CD14-positive monocyte (primary cell): Measurements from ENCODE around the gene MRPL47. TPM values are rescaled to one million over a fixed set of nuclear protein-coding genes. Genes with fewer than 3 reads are reported as not detected.

ENCODE experiments used
- DNase-seq, 3 donors: peaks; one replicate each; pipeline ENCODE4 v3.0.0-alpha.2; 2011 to 2022
- H2AFZ ChIP-seq: 2 replicates; pipeline ENCODE4 v1.6.0; 2012; ENCODE audit warnings: mild to moderate bottlenecking, low read depth, low read length, inconsistent platforms; ENCODE audit not compliant: insufficient read depth, poor library complexity, severe bottlenecking
- H3K27ac ChIP-seq, 2 donors: 1 replicate in 1 of 2; 2 replicates in 1 of 2; pipeline ENCODE4 v1.5.1; 2012 to 2013; ENCODE audit warnings: low read length in 2 of 2, control low read depth in 1 of 2, inconsistent platforms in 1 of 2, low read depth in 1 of 2, mild to moderate bottlenecking in 1 of 2
- H3K27me3 ChIP-seq, 2 donors: one replicate each; pipeline versions ENCODE4 v1.6.0 to v1.6.1; 2011 to 2013; ENCODE audit warnings: low read length in 2 of 2; ENCODE audit not compliant: control insufficient read depth in 2 of 2, insufficient read depth in 2 of 2
- H3K36me3 ChIP-seq, 2 donors: replicated peaks in 1 of 2; 1 replicate in 1 of 2; 2 replicates in 1 of 2; pipeline versions ENCODE4 v1.5.1 to v1.6.1; 2012 to 2013; ENCODE audit warnings: low read length in 2 of 2, control low read depth in 1 of 2, inconsistent platforms in 1 of 2, mild to moderate bottlenecking in 1 of 2; ENCODE audit not compliant: insufficient read depth in 2 of 2, control insufficient read depth in 1 of 2
- H3K4me1 ChIP-seq, 2 donors: 1 replicate in 1 of 2; 2 replicates in 1 of 2; pipeline versions ENCODE4 v1.5.1 to v1.6.1; 2012 to 2013; ENCODE audit warnings: low read length in 2 of 2, control low read depth in 1 of 2, inconsistent platforms in 1 of 2, mild to moderate bottlenecking in 1 of 2, moderate library complexity in 1 of 2; ENCODE audit not compliant: insufficient read depth in 2 of 2, control insufficient read depth in 1 of 2
- H3K4me2 ChIP-seq: replicated peaks from 2 replicates; pipeline ENCODE3; 2012; ENCODE audit warnings: low read length, moderate library complexity, mild to moderate bottlenecking; ENCODE audit not compliant: poor library complexity, severe bottlenecking; ENCODE audit errors: extremely low read depth
- H3K4me3 ChIP-seq, 3 experiments: fragments of 200-600 bp in 1 of 3; sonication (generic) in 1 of 3; replicated peaks in 1 of 3; 1 replicate in 2 of 3; 2 replicates in 1 of 3; pipeline ENCODE4 v1.5.1; 2011 to 2013; ENCODE audit warnings: low read length in 3 of 3, mild to moderate bottlenecking in 3 of 3, control low read depth in 2 of 3, low read depth in 2 of 3, inconsistent platforms in 1 of 3, moderate library complexity in 1 of 3
- H3K79me2 ChIP-seq: 2 replicates; pipeline ENCODE4 v1.6.0; 2012; ENCODE audit warnings: mild to moderate bottlenecking, control low read depth, inconsistent platforms, low read length, moderate library complexity; ENCODE audit not compliant: insufficient read depth
- H3K9ac ChIP-seq: 2 replicates; pipeline ENCODE4 v1.6.0; 2017; ENCODE audit warnings: low read length, mild to moderate bottlenecking; ENCODE audit not compliant: insufficient read depth, poor library complexity, severe bottlenecking
- H3K9me3 ChIP-seq, 2 donors: replicated peaks in 1 of 2; 1 replicate in 1 of 2; 2 replicates in 1 of 2; pipeline versions ENCODE4 v1.5.1 to v1.6.1; 2012 to 2013; ENCODE audit warnings: low read length in 2 of 2, control low read depth in 1 of 2; ENCODE audit not compliant: control insufficient read depth in 1 of 2, insufficient read depth in 1 of 2
- H4K20me1 ChIP-seq: 2 replicates; pipeline ENCODE4 v1.6.0; 2012; ENCODE audit warnings: mild to moderate bottlenecking, low read length, control low read depth, moderate library complexity; ENCODE audit not compliant: insufficient read depth
- H3K27ac Mint-ChIP-seq, 7 donors: one replicate each; pipeline ENCODE4 v1.8.0; 2020; ENCODE audit warnings: mild to moderate bottlenecking in 7 of 7, mixed read lengths in 7 of 7, moderate library complexity in 6 of 7, inconsistent platforms in 2 of 7
- H3K27me3 Mint-ChIP-seq, 3 donors: one replicate each; pipeline ENCODE4 v1.8.0; 2021 to 2022; ENCODE audit warnings: low read depth in 3 of 3, mild to moderate bottlenecking in 3 of 3, mixed read lengths in 3 of 3, moderate library complexity in 3 of 3, inconsistent platforms in 1 of 3
- H3K36me3 Mint-ChIP-seq, 2 donors: one replicate each; pipeline ENCODE4 v1.8.0; 2020; ENCODE audit warnings: mixed read lengths in 2 of 2, inconsistent platforms in 1 of 2, mild to moderate bottlenecking in 1 of 2
- H3K4me1 Mint-ChIP-seq: one replicate; pipeline ENCODE4 v1.8.0; 2020; ENCODE audit warnings: mild to moderate bottlenecking, mixed read lengths
- H3K4me3 Mint-ChIP-seq, 2 donors: one replicate each; pipeline ENCODE4 v1.8.0; 2020; ENCODE audit warnings: mild to moderate bottlenecking in 2 of 2, mixed read lengths in 2 of 2, moderate library complexity in 1 of 2
- H3K9me3 Mint-ChIP-seq, 7 donors: one replicate each; pipeline ENCODE4 v1.8.0; 2020 to 2022; ENCODE audit warnings: mixed read lengths in 7 of 7, mild to moderate bottlenecking in 6 of 7, moderate library complexity in 6 of 7, inconsistent platforms in 2 of 7
- CTCF ChIP-seq: fragments of 200-600 bp; IDR thresholded peaks from one replicate; pipeline ENCODE4 v1.8.0; 2022; ENCODE audit warnings: antibody characterized with exemption, mild to moderate bottlenecking
- WGBS: methylation state at CpG from one replicate; pipeline ENCODE4 v1.1.5; 2013; ENCODE audit warnings: missing lambda C conversion rate; ENCODE audit not compliant: insufficient coverage; 5-methylcytosine and 5-hydroxymethylcytosine counted together
- intact Hi-C, 2 donors: fragments of 100-400 bp; cut with micrococcal nuclease; formaldehyde crosslinking; loops; one replicate each; pipeline versions ENCODE4 v1.15.0 to v1.15.1; 2023
- polyA plus RNA-seq, 3 donors: library from polyadenylated mRNA; depleted of rRNA in 1 of 3; unstranded in 2 of 3; stranded (reverse) in 1 of 3; fragments of 300-500 nt in 2 of 3; fragments of >200 nt in 1 of 3; fragmentation: Illumina TruSeq in 2 of 3; gene quantifications; 1 replicate in 2 of 3; 2 replicates in 1 of 3; pipeline ENCODE4 v1.2.3, GENCODE V29; 2012 to 2021
- small RNA-seq: library from RNA; depleted of rRNA; stranded (forward); fragments of <200 nt; gene quantifications from one replicate; pipeline ENCODE3, GENCODE V24; 2012; ENCODE audit warnings: low read depth; ENCODE audit not compliant: insufficient read length

MRPL47 gene
- polyA plus RNA-seq, 3 donors = 10.3 to 46.4 (median 44.3) TPM

DNA sequence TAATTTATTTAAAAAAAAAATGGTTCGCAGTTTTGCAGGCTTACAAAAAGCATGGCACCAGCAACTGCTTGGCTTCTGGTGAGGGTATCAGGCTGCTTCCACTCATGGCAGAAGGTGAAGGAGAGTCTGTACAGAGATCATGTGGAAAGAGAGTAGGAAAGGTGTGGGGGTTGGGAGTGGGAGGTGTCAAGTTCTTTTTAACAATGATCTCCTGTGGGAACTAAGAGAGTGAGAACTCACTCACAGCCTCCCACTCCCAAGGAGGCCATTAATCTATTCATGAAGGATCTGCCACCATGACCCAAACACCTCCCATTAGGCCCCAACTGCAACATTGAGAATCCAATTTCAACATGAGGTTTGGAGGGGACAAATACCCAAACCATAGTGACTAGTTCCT is 62.8 kb downstream of the MRPL47 start:
- Histone ChIP-seq H3K9ac (no peak overlapping the region), H3K27ac (no peak overlapping the region), H3K4me3 (no peak overlapping the region), H3K27me3 (no peaks in the 10 kb centered on the region), H3K4me2 (no peak overlapping the region), H3K4me1 (no peaks in the 10 kb centered on the region), H4K20me1 (no peaks in the 10 kb centered on the region), H3K9me3 (no peaks in the 10 kb centered on the region), H3K36me3 (no peaks in the 10 kb centered on the region), H3K79me2 (no peaks in the 10 kb centered on the region), H2AFZ (no peak overlapping the region)
- H3K36me3 Mint-ChIP-seq = no peaks in the 10 kb centered on the region
- no peak for DNase-seq
- H3K27me3 Mint-ChIP-seq = peaks cover 0 to 3% (median 0%) of the 10 kb centered on the region in 3 donors
- 100% methylated on average over 1 of the region's 1 CpG for WGBS
- intact Hi-C loops = no loop called here
- no peaks in the 10 kb centered on the region for H3K4me1 Mint-ChIP-seq
- H3K9me3 Mint-ChIP-seq = peaks cover 0 to 2% (median 0%) of the 10 kb centered on the region in 7 donors
- no peak overlapping the region for H3K4me3 Mint-ChIP-seq
- no peak for TF ChIP-seq CTCF
- no peak overlapping the region for H3K27ac Mint-ChIP-seq

DNA sequence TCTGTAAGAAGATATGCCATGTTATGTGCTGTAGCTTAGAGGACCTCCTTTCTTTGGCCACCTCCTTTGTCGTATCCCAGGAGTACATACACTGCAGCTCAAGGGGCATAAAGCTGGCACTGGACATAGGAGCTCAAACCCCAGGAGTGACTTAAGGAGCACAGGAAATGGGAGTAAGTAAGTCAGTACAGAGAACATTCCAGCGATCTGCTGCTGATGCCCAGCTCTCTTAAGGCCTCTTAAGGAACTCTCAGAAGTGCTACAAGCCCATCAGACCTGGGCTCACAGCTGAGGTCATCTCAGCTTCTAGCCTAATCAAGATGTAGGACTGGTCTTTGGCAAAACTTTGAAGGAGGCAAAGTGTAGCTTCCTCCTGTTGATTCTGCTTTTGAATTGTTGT is 63.3 kb downstream of the MRPL47 start:
- Histone ChIP-seq H3K27ac (no peak overlapping the region), H3K79me2 (no peaks in the 10 kb centered on the region), H3K27me3 (no peaks in the 10 kb centered on the region), H4K20me1 (no peaks in the 10 kb centered on the region), H3K9me3 (no peaks in the 10 kb centered on the region), H3K4me1 (no peaks in the 10 kb centered on the region), H2AFZ (no peak overlapping the region), H3K4me2 (no peak overlapping the region), H3K4me3 (no peak overlapping the region), H3K36me3 (no peaks in the 10 kb centered on the region), H3K9ac (no peak overlapping the region)
- H3K4me3 Mint-ChIP-seq = no peak overlapping the region
- 100% methylated on average over 1 of the region's 2 CpGs for WGBS
- no peaks in the 10 kb centered on the region for H3K4me1 Mint-ChIP-seq
- no peak for DNase-seq
- intact Hi-C loops = no loop called here
- no peak for TF ChIP-seq CTCF
- H3K27me3 Mint-ChIP-seq = peaks cover 0 to 3% (median 0%) of the 10 kb centered on the region in 3 donors
- H3K36me3 Mint-ChIP-seq = no peaks in the 10 kb centered on the region
- no peak overlapping the region for H3K27ac Mint-ChIP-seq
- peaks cover 0 to 2% (median 0%) of the 10 kb centered on the region in 7 donors for H3K9me3 Mint-ChIP-seq

Small RNA genes within 50 kb of the gene (small RNA-seq; reads per million reads assigned to genes)
- not detected for gene AC090425.1
- gene RF01210 = not detected

Other genes with a start within 250 kb of the MRPL47 start
- 10 to 100 TPM; 15.4 to 65.1 (median 63.5) TPM for gene GNB4, start 153.2 kb downstream of the MRPL47 start, polyA plus RNA-seq
- 10 to 100 TPM; 28.2 to 37.2 (median 35.9) TPM for gene ACTL6A, start 41.7 kb downstream of the MRPL47 start, polyA plus RNA-seq
- 100 to 1,000 TPM in 2 of 3 donors, 10 to 100 TPM in 1; 30.8 to 144 (median 132) TPM for gene NDUFB5, start 156 bp upstream of the MRPL47 start, polyA plus RNA-seq
- 1 to 10 TPM in 2 of 3 donors, under 1 TPM in 1; 0.31 to 1.6 (median 1.2) TPM for gene USP13, start 48.4 kb upstream of the MRPL47 start, polyA plus RNA-seq